Upper lobe of left lung (tissue), 4 donors: Measurements from ENCODE around the gene PRKCA.
A peak's percentile ranks its signal among the peaks of the same experiment; 100 is the strongest.

ENCODE experiments used
- EP300 ChIP-seq, 4 donors: sonication (generic); formaldehyde crosslinking; IDR thresholded peaks; one replicate each; pipeline ENCODE4 v1.5.1; 2017; ENCODE audit warnings: antibody characterized with exemption in 4 of 4, control low read depth in 2 of 4
- POLR2AphosphoS5 ChIP-seq, 2 donors: sonication (generic); formaldehyde crosslinking; IDR thresholded peaks; one replicate each; pipeline ENCODE4 v1.5.1; 2017; ENCODE audit warnings: antibody characterized with exemption in 2 of 2

- TF ChIP-seq EP300 (IDR thresholded peaks at IDR 0.05): no peak
- TF ChIP-seq POLR2AphosphoS5 (IDR thresholded peaks at IDR 0.05): peak in 1 of 2 donors; percentile 22
Measured at GRCh38 chr17:66364508-66364907, 62.1 kb downstream of the PRKCA start.
